SK-N-SH (cell line): ENCODE data around the gene BGN. TPM values are rescaled to one million over a fixed set of nuclear protein-coding genes. Genes with fewer than 3 reads are reported as not detected.

ENCODE experiments used
- CTCF ChIA-PET: fragments of 300-600, 350-600 bp; formaldehyde crosslinking; extraction: SDS; loops from one replicate; lab custom pipeline; 2021; lab: Yijun Ruan, JAX
- POLR2A ChIA-PET: fragments of 350-600 bp; sonication (Branson Sonifier 250); formaldehyde crosslinking; extraction: SDS; loops from one replicate; lab custom pipeline; 2020; ENCODE audit warnings: antibody characterized with exemption, inconsistent platforms; lab: Yijun Ruan, JAX
- DNase-seq: peaks from one replicate; pipeline ENCODE4 v3.0.0; 2012
- H2AFZ ChIP-seq: fragments of 200-600 bp; sonication (generic); 2 replicates; pipeline ENCODE4 v1.8.1; 2016; ENCODE audit warnings: antibody characterized with exemption, mild to moderate bottlenecking, low read depth
- H3F3A ChIP-seq: fragments of 200-600 bp; sonication (generic); replicated peaks from 2 replicates; pipeline ENCODE3; 2016; ENCODE audit warnings: antibody characterized with exemption, mild to moderate bottlenecking; ENCODE audit not compliant: insufficient read depth
- H3K27ac ChIP-seq, 2 experiments: fragments of 200-500 bp in 1 of 2; fragments of 200-600 bp in 1 of 2; sonication (Bioruptor generic) in 1 of 2; sonication (generic), shearing (Covaris generic) in 1 of 2; 2 replicates each; pipeline versions ENCODE4 v1.5.1 to v1.6.1; 2014 to 2016; ENCODE audit warnings: low read depth in 2 of 2, inconsistent platforms in 1 of 2, low read length in 1 of 2, mild to moderate bottlenecking in 1 of 2, mixed read lengths in 1 of 2
- H3K27me3 ChIP-seq: fragments of 200-600 bp; sonication (generic), shearing (Covaris generic); 2 replicates; pipeline ENCODE4 v1.6.1; 2016; ENCODE audit warnings: mixed run types; ENCODE audit not compliant: insufficient read depth
- H3K36me3 ChIP-seq, 2 experiments: fragments of 200-500 bp in 1 of 2; fragments of 200-600 bp in 1 of 2; sonication (Bioruptor generic) in 1 of 2; sonication (generic) in 1 of 2; replicated peaks in 1 of 2; 2 replicates each; pipeline versions ENCODE3 to v1.5.1; 2014 to 2016; ENCODE audit warnings: low read length in 1 of 2, mild to moderate bottlenecking in 1 of 2; ENCODE audit not compliant: insufficient read depth in 2 of 2, control insufficient read depth in 1 of 2
- H3K4me1 ChIP-seq, 2 experiments: fragments of 200-500 bp in 1 of 2; fragments of 200-600 bp in 1 of 2; sonication (Bioruptor generic) in 1 of 2; sonication (generic), shearing (Covaris generic) in 1 of 2; 2 replicates each; pipeline versions ENCODE4 v1.5.1 to v1.6.1; 2014 to 2016; ENCODE audit warnings: low read depth in 1 of 2, low read length in 1 of 2, mixed run types in 1 of 2; ENCODE audit not compliant: insufficient read depth in 2 of 2, control insufficient read depth in 1 of 2
- H3K4me2 ChIP-seq: fragments of 200-600 bp; sonication (generic), shearing (Covaris generic); 2 replicates; pipeline ENCODE4 v1.6.1; 2017; ENCODE audit warnings: mixed run types
- H3K4me3 ChIP-seq, 2 experiments: fragments of 200-500 bp in 1 of 2; fragments of 200-600 bp in 1 of 2; sonication (Bioruptor generic) in 1 of 2; sonication (generic), shearing (Covaris generic) in 1 of 2; 2 replicates each; pipeline versions ENCODE4 v1.5.1 to v1.8.1; 2014 to 2016; ENCODE audit warnings: low read depth in 2 of 2, inconsistent platforms in 1 of 2, low read length in 1 of 2, mild to moderate bottlenecking in 1 of 2, mixed read lengths in 1 of 2, moderate library complexity in 1 of 2
- H3K79me2 ChIP-seq: fragments of 200-600 bp; sonication (generic); 2 replicates; pipeline ENCODE4 v1.8.1; 2017; ENCODE audit warnings: mild to moderate bottlenecking; ENCODE audit not compliant: insufficient read depth
- H3K9ac ChIP-seq: fragments of 200-600 bp; sonication (generic); 2 replicates; pipeline ENCODE4 v1.6.1; 2017; ENCODE audit warnings: mixed run types
- H3K9me2 ChIP-seq: fragments of 200-600 bp; sonication (generic); 2 replicates; pipeline ENCODE4 v1.6.1; 2017; ENCODE audit warnings: mixed run types
- H3K9me3 ChIP-seq: fragments of 200-600 bp; sonication (generic); 2 replicates; pipeline ENCODE4 v1.6.1; 2017; ENCODE audit warnings: mixed run types, mild to moderate bottlenecking, moderate library complexity
- H4K20me1 ChIP-seq: fragments of 200-600 bp; sonication (generic); 2 replicates; pipeline ENCODE4 v1.6.1; 2017; ENCODE audit warnings: mild to moderate bottlenecking, mixed run types; ENCODE audit not compliant: insufficient read depth
- EZH2phosphoT487 ChIP-seq: fragments of 200-600 bp; sonication (generic); IDR thresholded peaks from 2 replicates; pipeline ENCODE4 v1.6.1; 2017; ENCODE audit warnings: low read depth, mixed run types, mild to moderate bottlenecking, antibody characterized with exemption, moderate library complexity, borderline replicate concordance
- FOSL2 ChIP-seq: IDR thresholded peaks from 2 replicates; pipeline ENCODE4 v1.4.0; 2012; ENCODE audit warnings: low read depth, mild to moderate bottlenecking, moderate library complexity, borderline replicate concordance
- FOXJ3 ChIP-seq: sonication (generic); formaldehyde crosslinking; IDR thresholded peaks from 2 replicates; pipeline ENCODE4 v1.5.1; 2020; ENCODE audit warnings: mild to moderate bottlenecking, missing genetic modification reagents
- FOXM1 ChIP-seq: IDR thresholded peaks from 2 replicates; pipeline ENCODE4 v1.4.0; 2012; ENCODE audit warnings: low read depth, mild to moderate bottlenecking
- GATA2 ChIP-seq: sonication (generic); formaldehyde crosslinking; IDR thresholded peaks from 2 replicates; pipeline ENCODE4 v1.5.0; 2020; ENCODE audit warnings: mild to moderate bottlenecking, missing genetic modification reagents
- MAX ChIP-seq: IDR thresholded peaks from 2 replicates; pipeline ENCODE4 v1.4.0; 2012; ENCODE audit warnings: low read depth
- POLR2AphosphoS5 ChIP-seq: IDR thresholded peaks from 2 replicates; pipeline ENCODE4 v1.6.1; 2012; ENCODE audit warnings: low read depth, low read length
- RAD21 ChIP-seq: IDR thresholded peaks from 2 replicates; pipeline ENCODE4 v1.6.1; 2012; ENCODE audit warnings: mild to moderate bottlenecking, low read length
- TAF1 ChIP-seq: IDR thresholded peaks from 2 replicates; pipeline ENCODE4 v1.6.1; 2012; ENCODE audit warnings: low read depth, mild to moderate bottlenecking, low read length, moderate library complexity, borderline replicate concordance
- TCF12 ChIP-seq: IDR thresholded peaks from 2 replicates; pipeline ENCODE4 v1.4.0; 2012
- USF1 ChIP-seq: IDR thresholded peaks from 2 replicates; pipeline ENCODE4 v1.4.0; 2012; ENCODE audit warnings: low read depth, borderline replicate concordance
- YY1 ChIP-seq: IDR thresholded peaks from 2 replicates; pipeline ENCODE4 v1.4.0; 2012; ENCODE audit warnings: low read depth, mild to moderate bottlenecking
- WGBS: methylation state at CpG from one replicate; pipeline ENCODE4 v1.1.6; 2017; ENCODE audit warnings: low lambda C conversion rate; 5-methylcytosine and 5-hydroxymethylcytosine counted together
- polyA plus RNA-seq, 3 experiments: library from polyadenylated mRNA; depleted of rRNA; stranded (reverse); fragments of >200 nt; gene quantifications; 2 replicates each; pipeline ENCODE4 v1.2.3, GENCODE V29; 2012
- TF ChIP-seq, protein P1 (sequence below): fragments of 200-600 bp; sonication (generic); IDR thresholded peaks from 2 replicates; pipeline ENCODE4 v1.6.1; 2017; ENCODE audit warnings: antibody characterized with exemption, mild to moderate bottlenecking, moderate library complexity
- TF ChIP-seq, protein P2 (sequence below): IDR thresholded peaks from 2 replicates; pipeline ENCODE4; 2012
- TF ChIP-seq, protein P3 (sequence below): fragments of 150-350 bp; IDR thresholded peaks from 2 replicates; pipeline ENCODE4 v1.6.1; 2016; ENCODE audit warnings: mild to moderate bottlenecking, low read depth, low read length

BGN gene
- polyA plus RNA-seq, 1 of the 3 experiments (the other 2 are of a cell fraction), result 28.9 TPM

DNA sequence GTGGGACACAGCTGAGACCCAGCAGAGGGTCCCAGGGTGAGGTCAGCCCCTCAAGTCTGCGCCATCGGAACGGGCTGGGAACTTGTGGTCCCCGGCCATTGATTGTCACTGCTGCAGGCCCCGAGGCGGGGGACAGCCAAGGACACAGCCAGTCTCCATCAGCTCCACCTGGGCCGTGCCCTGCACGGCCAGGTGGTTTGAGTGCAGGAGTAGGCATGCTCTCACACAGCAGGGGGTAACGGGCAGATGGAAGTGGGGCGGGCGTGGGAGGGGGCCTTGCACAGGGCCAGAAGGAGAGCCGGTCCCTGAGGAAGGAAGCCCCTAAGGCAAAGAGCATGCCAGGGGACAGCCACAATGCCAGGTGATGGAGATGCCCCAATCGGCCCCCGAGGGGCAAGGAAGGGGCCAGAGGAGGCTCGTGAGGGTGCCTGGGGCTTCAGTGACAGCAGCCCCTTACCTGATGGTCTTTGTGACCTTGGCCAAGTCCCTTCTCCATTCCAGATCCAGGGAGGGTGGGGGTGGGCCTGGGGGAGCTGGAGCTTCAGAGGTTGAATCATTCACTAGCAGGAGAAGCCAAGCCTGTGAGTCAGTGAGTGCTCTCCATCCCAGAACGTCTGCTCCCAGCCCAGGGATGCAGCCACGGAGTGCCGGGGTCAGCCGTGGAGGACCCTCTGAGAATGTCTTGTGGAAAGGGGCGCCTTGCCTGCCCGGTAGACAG lies 24.9 kb downstream of the BGN start:
- Histone ChIP-seq H4K20me1 (no peaks in the 10 kb centered on the region), H3K9me2 (no peaks in the 10 kb centered on the region), H3K27ac (no peak overlapping the region), H3K36me3 (no peaks in the 10 kb centered on the region), H3F3A (peaks cover 4% of the 10 kb centered on the region), H3K27me3 (peaks cover 37% of the 10 kb centered on the region; the same call in 1 of the 2 replicates), H3K4me2 (0 out of 2 replicates have a peak overlapping the region, but pooled peaks have one; percentile 34), H3K4me3 (no peak overlapping the region), H2AFZ (no peak overlapping the region), H3K9me3 (no peaks in the 10 kb centered on the region), H3K9ac (no peak overlapping the region), H3K79me2 (no peaks in the 10 kb centered on the region), H3K4me1 (peaks cover 0 to 31% of the 10 kb centered on the region in 2 experiments; a peak in 3 of 4 replicates)
- DNase-seq, result no peak
- ChIA-PET CTCF (interaction anchor here (0.7 to 4.3 kb wide), 6 partner anchors 12 to 59 kb away, joined by 3 to 23 read pairs (median 4); partner anchors contain the start of gene HAUS7), POLR2A (no interaction called here)
- WGBS, result 40% methylated on average over 3 of the region's 21 CpGs
- TF ChIP-seq FOSL2 (peak; percentile 72; the same call in 1 of the 2 replicates), TAF1 (no peak)

DNA sequence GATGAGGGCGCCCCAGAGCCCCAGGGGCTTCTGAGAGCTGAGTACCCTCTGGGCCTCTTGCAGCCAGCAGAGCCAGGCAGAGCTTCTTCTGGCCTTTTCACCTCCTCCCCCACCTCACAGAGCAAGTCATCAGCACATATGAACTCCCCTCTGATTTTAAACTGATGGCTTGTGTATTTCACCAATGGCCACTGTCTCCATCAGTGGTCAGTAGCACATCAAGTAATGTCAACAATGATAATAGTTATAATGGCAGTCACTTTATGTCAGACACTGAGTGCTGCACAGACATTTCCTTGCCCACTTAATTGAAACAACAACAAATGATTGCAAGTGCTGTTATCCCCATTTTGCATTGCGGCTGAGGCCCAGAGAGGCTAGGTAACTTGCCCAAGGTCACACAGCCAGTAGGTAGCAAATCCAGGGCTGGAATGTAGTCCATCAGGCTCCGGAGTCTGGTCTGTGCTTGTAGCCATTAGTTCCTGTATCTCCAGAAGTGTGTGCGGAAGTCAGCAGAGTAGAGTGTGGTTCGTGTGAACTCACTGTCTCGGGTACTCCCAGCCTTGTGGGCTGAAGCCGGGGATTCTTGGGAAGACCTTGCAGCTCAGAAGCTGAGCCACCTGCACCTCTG lies 25.6 kb downstream of the BGN start:
- peaks cover 0 to 38% of the 10 kb centered on the region in 2 experiments; a peak in 3 of 4 replicates for H3K4me1 ChIP-seq
- peaks cover 4% of the 10 kb centered on the region for H3F3A ChIP-seq
- 0 out of 2 replicates have a peak overlapping the region, but pooled peaks have one; percentile 34 for H3K4me2 ChIP-seq
- no peaks in the 10 kb centered on the region for H3K9me2 ChIP-seq
- H3K79me2 ChIP-seq, result no peaks in the 10 kb centered on the region
- H3K9ac ChIP-seq, result no peak overlapping the region
- CTCF ChIA-PET, result interaction anchor here (0.7 to 2.7 kb wide), 6 partner anchors 13 to 138 kb away, joined by 3 to 12 read pairs (median 4); partner anchors contain the start of gene HAUS7
- no peak overlapping the region for H2AFZ ChIP-seq
- 34% methylated on average over 6 of the region's 7 CpGs for WGBS
- H3K9me3 ChIP-seq, result no peaks in the 10 kb centered on the region
- POLR2A ChIA-PET, result interaction anchor here (1.2 kb wide), 1 partner anchor 18 kb away, joined by 7 read pairs; no protein-coding TSS in a partner anchor
- H4K20me1 ChIP-seq, result no peaks in the 10 kb centered on the region
- peaks cover 40% of the 10 kb centered on the region; the same call in 1 of the 2 replicates for H3K27me3 ChIP-seq
- peak overlapping the region in 1 of 2 experiments; percentile 58; a peak in 2 of 4 replicates for H3K27ac ChIP-seq
- DNase-seq, result no peak
- no peak overlapping the region for H3K4me3 ChIP-seq
- H3K36me3 ChIP-seq, result no peaks in the 10 kb centered on the region
- TF ChIP-seq EZH2phosphoT487 (no peak), FOXJ3 (CRISPR knock-in tag) (no peak), USF1 (no peak), FOXM1 (no peak), GATA2 (no peak), MAX (no peak), YY1 (no peak), RAD21 (no peak), POLR2AphosphoS5 (no peak), TCF12 (no peak)
- TF ChIP-seq, protein P1, sequence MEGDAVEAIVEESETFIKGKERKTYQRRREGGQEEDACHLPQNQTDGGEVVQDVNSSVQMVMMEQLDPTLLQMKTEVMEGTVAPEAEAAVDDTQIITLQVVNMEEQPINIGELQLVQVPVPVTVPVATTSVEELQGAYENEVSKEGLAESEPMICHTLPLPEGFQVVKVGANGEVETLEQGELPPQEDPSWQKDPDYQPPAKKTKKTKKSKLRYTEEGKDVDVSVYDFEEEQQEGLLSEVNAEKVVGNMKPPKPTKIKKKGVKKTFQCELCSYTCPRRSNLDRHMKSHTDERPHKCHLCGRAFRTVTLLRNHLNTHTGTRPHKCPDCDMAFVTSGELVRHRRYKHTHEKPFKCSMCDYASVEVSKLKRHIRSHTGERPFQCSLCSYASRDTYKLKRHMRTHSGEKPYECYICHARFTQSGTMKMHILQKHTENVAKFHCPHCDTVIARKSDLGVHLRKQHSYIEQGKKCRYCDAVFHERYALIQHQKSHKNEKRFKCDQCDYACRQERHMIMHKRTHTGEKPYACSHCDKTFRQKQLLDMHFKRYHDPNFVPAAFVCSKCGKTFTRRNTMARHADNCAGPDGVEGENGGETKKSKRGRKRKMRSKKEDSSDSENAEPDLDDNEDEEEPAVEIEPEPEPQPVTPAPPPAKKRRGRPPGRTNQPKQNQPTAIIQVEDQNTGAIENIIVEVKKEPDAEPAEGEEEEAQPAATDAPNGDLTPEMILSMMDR, result no peak
- TF ChIP-seq, protein P2, sequence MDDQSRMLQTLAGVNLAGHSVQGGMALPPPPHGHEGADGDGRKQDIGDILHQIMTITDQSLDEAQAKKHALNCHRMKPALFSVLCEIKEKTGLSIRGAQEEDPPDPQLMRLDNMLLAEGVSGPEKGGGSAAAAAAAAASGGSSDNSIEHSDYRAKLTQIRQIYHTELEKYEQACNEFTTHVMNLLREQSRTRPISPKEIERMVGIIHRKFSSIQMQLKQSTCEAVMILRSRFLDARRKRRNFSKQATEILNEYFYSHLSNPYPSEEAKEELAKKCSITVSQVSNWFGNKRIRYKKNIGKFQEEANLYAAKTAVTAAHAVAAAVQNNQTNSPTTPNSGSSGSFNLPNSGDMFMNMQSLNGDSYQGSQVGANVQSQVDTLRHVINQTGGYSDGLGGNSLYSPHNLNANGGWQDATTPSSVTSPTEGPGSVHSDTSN, result no peak
- TF ChIP-seq, protein P3, sequence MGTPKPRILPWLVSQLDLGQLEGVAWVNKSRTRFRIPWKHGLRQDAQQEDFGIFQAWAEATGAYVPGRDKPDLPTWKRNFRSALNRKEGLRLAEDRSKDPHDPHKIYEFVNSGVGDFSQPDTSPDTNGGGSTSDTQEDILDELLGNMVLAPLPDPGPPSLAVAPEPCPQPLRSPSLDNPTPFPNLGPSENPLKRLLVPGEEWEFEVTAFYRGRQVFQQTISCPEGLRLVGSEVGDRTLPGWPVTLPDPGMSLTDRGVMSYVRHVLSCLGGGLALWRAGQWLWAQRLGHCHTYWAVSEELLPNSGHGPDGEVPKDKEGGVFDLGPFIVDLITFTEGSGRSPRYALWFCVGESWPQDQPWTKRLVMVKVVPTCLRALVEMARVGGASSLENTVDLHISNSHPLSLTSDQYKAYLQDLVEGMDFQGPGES, result no peak
